ENCODE data around the gene ABLIM3.

Gene ABLIM3

DNA sequence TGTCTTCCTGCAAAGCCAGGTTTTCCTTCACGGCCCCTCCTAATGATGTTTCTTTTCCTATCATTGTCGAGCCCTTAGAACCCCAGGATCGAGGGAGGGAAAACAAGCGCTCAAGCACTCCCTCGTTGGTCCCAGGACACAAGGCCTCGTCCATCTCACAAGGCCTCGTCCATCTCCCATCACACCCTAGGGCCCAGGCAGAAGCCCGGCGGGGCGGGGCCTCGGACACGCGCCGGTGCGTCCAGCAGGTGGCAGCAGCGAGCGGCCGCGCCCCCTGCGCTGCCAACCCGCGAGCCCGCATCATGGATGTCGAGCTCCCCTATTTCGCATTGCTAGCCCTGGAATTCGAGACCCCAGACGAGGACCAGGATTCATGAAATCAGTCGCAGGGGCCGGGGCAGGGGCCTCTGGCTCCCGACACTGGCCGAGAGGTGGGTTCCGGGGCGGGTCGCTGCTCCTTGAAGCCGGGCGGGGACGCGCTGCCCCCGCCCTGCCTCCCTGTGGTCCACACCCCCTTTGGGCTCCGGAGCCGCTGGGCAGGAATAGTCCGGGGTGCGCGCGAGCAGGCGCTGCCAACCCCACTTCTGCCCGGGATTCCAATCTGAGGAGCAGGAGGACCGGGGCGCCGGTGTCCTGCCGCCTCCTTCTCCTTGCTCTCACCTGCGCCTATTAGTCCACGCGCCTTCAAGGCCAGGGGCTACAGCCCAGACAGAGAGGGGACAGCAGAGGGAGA, at the start of gene ABLIM3:
ABLIM3 (plus strand) TSS at position 270 of the 733 bp plus-strand sequence. CDS start 603 bp downstream, outside the sequence.
- Histone ChIP-seq H3K9me3 (ENCODE audit: control insufficient read depth, low read length) (no peaks in the 10 kb centered on the region), H3K27me3 (ENCODE audit: control insufficient read depth, insufficient read depth, low read length) (peaks cover 11% of the 10 kb centered on the region), H3K36me3 (ENCODE audit: control insufficient read depth, insufficient read depth, low read length) (no peaks in the 10 kb centered on the region), H3K4me3 (ENCODE audit: low read length) (peak within 1 kb of the TSS; percentile 63), H3K4me1 (ENCODE audit: control insufficient read depth, insufficient read depth, low read length) (peaks cover 11% of the 10 kb centered on the region), H3K9ac (ENCODE audit: low read length) (peak within 1 kb of the TSS; percentile 70)

DNA sequence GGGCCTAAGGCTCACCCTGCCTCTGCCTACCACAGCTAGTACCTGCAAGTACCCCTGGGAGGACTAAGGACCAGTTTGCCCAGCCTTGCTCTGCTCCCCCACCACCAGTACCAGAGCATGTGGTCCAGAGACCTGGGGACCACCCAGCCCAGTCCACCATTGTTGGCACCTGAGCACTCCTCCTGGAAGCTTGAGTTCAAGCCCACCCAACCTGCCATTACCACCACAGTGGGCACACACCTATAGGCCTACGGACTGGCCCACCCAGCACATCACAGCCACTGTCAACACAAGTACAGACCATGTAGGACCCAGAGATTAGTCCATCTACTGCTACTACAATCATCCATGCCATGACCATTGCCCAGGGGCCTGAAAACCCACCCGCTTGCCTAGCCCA, 47.7 kb upstream of the ABLIM3 start:
- Histone ChIP-seq H3K27me3 (ENCODE audit: control insufficient read depth, insufficient read depth, low read length) (no peaks in the 10 kb centered on the region), H3K4me1 (ENCODE audit: control insufficient read depth, insufficient read depth, low read length) (no peaks in the 10 kb centered on the region), H3K9me3 (ENCODE audit: control insufficient read depth, low read length) (no peaks in the 10 kb centered on the region), H3K4me3 (ENCODE audit: low read length) (no peak overlapping the region), H3K36me3 (ENCODE audit: control insufficient read depth, insufficient read depth, low read length) (no peaks in the 10 kb centered on the region), H3K9ac (ENCODE audit: low read length) (no peak overlapping the region)

DNA sequence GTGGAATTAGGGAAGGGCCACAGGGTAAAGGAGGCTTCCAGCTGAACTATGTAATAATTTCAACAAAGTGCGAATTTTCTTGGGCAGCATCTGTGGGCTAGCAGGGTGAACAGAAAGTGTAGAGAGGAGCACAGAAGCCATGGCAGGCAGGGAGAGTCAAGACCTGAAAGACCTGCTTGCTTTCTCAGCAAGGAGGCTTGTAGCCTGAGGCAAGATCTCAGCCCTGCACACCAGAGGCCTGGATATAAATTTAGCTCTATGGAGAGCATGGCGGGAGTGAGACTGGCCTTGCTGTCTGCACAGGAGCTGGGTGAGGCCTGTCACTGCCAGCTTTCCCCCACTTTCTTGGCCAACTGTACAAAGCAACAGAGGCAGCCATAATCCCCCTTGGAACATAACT, 46.3 kb upstream of the ABLIM3 start:
- Histone ChIP-seq H3K36me3 (ENCODE audit: control insufficient read depth, insufficient read depth, low read length) (no peaks in the 10 kb centered on the region), H3K4me3 (ENCODE audit: low read length) (no peak overlapping the region), H3K9ac (ENCODE audit: low read length) (no peak overlapping the region), H3K27me3 (ENCODE audit: control insufficient read depth, insufficient read depth, low read length) (no peaks in the 10 kb centered on the region), H3K4me1 (ENCODE audit: control insufficient read depth, insufficient read depth, low read length) (no peaks in the 10 kb centered on the region), H3K9me3 (ENCODE audit: control insufficient read depth, low read length) (no peaks in the 10 kb centered on the region)

DNA sequence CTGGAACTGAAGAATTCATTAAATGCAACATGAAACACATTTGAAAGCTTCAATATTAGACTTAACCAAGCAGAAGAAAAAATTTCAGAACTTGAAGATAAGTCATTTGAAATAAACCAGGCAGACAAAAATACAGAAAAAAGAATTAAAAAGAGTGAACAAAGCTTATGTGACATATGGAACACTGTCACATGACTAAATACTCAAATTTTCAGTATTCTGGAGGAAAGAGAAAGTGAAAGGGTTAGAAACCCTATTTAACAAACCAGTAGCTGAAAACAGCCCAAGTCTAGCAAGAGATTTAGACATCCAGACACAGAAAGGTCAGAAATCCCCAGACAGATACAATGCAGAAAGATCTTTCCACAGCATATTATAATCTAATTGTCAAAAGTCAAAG, 41.4 kb upstream of the ABLIM3 start:
- no peaks in the 10 kb centered on the region for H3K27me3 ChIP-seq (ENCODE audit: control insufficient read depth, insufficient read depth, low read length)
- no peaks in the 10 kb centered on the region for H3K4me1 ChIP-seq (ENCODE audit: control insufficient read depth, insufficient read depth, low read length)
- no peak overlapping the region for H3K9ac ChIP-seq (ENCODE audit: low read length)
- no peak overlapping the region for H3K4me3 ChIP-seq (ENCODE audit: low read length)
- H3K9me3 ChIP-seq (ENCODE audit: control insufficient read depth, low read length), result no peaks in the 10 kb centered on the region
- no peaks in the 10 kb centered on the region for H3K36me3 ChIP-seq (ENCODE audit: control insufficient read depth, insufficient read depth, low read length)

DNA sequence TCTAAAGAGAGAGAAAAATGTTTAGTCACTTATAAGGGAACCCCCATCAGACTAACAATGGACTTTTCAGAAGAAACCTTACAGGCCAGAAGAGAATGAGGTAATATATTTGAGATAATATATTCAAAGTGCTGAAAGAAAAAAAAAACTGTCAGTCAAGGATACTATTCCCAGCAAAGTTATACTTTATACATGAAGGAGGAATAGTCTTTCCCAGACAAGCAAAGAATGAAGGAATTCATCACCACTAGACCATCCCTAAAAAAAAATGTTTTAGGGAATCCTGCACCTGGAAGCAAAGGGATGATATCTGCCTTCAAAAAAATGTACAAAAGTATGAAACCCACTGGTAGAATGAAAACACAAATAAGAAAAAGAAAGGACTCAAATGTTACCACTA, 41.0 kb upstream of the ABLIM3 start:
- Histone ChIP-seq H3K4me3 (ENCODE audit: low read length) (no peak overlapping the region), H3K9ac (ENCODE audit: low read length) (no peak overlapping the region), H3K9me3 (ENCODE audit: control insufficient read depth, low read length) (no peaks in the 10 kb centered on the region), H3K27me3 (ENCODE audit: control insufficient read depth, insufficient read depth, low read length) (no peaks in the 10 kb centered on the region), H3K4me1 (ENCODE audit: control insufficient read depth, insufficient read depth, low read length) (no peaks in the 10 kb centered on the region), H3K36me3 (ENCODE audit: control insufficient read depth, insufficient read depth, low read length) (no peaks in the 10 kb centered on the region)

DNA sequence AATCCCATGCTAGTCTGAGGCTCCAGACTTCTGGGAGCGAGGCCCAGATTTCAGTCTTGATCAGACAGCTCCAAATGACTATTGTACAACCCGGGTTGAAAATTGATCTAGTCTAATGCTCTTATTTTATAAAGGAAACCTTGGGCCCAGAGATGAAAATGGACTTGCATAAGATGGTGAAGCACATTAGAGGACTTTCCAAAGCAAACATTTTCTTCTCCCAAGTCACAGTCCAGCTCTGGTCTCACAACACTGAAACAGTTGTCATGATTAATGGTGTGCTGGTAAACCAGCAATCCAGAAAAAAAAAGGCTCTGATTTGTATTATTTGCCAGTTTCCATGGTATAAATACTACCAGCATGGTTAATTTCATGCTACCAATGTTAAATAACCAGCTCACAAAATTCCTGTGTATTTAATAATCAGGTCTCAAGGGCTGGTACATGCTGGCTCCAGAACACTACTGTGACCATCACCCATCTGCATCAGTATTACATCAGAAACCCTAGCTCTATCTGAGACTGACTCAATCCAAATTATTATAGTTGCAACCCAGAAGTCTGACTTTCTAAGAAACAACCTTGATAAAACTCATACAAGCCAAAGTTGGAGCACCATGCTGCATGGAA, 32.5 kb upstream of the ABLIM3 start:
- no peaks in the 10 kb centered on the region for H3K27me3 ChIP-seq (ENCODE audit: control insufficient read depth, insufficient read depth, low read length)
- no peaks in the 10 kb centered on the region for H3K4me1 ChIP-seq (ENCODE audit: control insufficient read depth, insufficient read depth, low read length)
- H3K9me3 ChIP-seq (ENCODE audit: control insufficient read depth, low read length), result no peaks in the 10 kb centered on the region
- H3K9ac ChIP-seq (ENCODE audit: low read length), result no peak overlapping the region
- no peaks in the 10 kb centered on the region for H3K36me3 ChIP-seq (ENCODE audit: control insufficient read depth, insufficient read depth, low read length)
- no peak overlapping the region for H3K4me3 ChIP-seq (ENCODE audit: low read length)

DNA sequence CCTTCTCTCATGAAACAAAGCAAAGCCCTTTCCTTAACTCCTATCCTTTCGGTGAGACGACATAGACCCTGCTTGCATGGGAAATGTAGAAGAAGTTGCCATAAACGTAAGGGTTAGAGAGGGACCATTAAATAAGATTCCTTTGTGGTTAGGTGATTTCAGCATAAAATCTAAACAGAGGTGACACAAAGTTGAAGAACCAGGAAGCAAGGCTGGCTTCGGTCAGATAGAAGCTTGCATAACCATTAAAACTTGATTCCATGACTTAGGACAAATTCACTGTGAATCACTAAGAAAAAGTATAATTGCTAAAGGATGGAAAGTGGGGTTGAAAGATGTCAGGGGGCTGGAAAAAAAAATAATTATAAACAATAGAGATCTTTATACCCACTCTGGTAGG, 30.9 kb upstream of the ABLIM3 start:
- Histone ChIP-seq H3K27me3 (ENCODE audit: control insufficient read depth, insufficient read depth, low read length) (peaks cover 1% of the 10 kb centered on the region), H3K4me3 (ENCODE audit: low read length) (no peak overlapping the region), H3K9me3 (ENCODE audit: control insufficient read depth, low read length) (no peaks in the 10 kb centered on the region), H3K4me1 (ENCODE audit: control insufficient read depth, insufficient read depth, low read length) (no peaks in the 10 kb centered on the region), H3K9ac (ENCODE audit: low read length) (no peak overlapping the region), H3K36me3 (ENCODE audit: control insufficient read depth, insufficient read depth, low read length) (no peaks in the 10 kb centered on the region)

DNA sequence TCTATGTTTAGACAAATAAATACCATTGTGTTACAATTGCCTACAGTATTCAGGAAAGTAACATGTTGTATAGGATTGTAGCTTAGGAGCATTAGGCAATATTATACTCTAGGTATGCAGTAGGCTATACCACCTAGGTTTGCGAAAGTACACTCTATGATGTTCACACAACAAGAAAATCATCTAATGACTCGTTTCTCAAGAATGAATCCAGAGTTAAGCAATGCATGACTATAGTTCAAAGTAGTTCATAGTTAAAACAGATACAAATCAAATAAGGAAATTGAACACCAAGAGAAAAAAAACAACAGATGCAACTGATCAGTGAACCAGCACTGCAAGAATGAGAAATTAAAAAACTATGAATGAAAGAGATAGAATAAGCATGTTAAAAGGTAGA, 27.6 kb upstream of the ABLIM3 start:
- H3K4me3 ChIP-seq (ENCODE audit: low read length), result no peak overlapping the region
- no peaks in the 10 kb centered on the region for H3K36me3 ChIP-seq (ENCODE audit: control insufficient read depth, insufficient read depth, low read length)
- H3K4me1 ChIP-seq (ENCODE audit: control insufficient read depth, insufficient read depth, low read length), result no peaks in the 10 kb centered on the region
- H3K9me3 ChIP-seq (ENCODE audit: control insufficient read depth, low read length), result no peaks in the 10 kb centered on the region
- H3K9ac ChIP-seq (ENCODE audit: low read length), result no peak overlapping the region
- peaks cover 5% of the 10 kb centered on the region for H3K27me3 ChIP-seq (ENCODE audit: control insufficient read depth, insufficient read depth, low read length)

DNA sequence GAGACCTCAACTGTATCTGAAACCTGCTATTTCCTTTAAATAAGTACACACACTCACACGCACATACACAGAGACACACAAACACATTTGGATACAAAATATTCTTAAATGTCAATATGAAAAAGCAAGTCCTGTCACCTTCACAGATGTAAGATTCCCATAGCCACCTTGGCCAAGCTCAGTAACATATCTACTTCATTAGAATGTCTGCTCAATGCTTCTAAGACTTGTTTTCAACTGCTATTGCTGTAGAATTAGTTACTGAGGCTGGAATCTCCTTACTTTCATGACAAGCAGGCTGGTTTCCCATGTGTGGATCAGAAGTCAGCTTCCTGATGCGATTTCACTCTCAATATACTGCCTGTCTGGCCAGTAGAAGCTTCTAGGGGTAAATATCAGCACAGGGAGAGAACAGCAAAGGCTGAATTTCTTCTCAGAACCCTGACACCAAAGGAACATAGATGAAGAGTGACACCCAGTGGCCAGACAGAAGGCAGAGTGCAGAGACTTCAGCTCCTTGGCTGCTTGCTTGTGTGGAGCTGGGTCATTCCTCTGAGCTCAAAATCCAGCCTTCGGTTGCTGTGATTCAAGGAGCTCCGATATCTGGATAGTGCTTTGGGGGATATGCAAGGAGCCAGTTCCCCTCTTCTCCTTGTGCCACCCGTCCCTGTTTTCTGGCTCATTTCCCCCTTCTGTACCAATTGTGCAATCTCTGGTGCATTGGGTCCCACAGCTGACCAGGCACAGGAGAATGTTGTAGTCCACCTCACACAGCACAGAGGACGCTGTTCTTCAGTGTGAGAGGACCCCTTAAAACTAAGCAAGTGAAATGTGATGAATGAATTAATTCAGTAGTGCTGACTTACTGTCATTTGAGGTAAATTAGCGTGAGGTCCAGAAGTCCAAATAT, 26.6 kb upstream of the ABLIM3 start:
- Histone ChIP-seq H3K36me3 (ENCODE audit: control insufficient read depth, insufficient read depth, low read length) (no peaks in the 10 kb centered on the region), H3K4me1 (ENCODE audit: control insufficient read depth, insufficient read depth, low read length) (no peaks in the 10 kb centered on the region), H3K27me3 (ENCODE audit: control insufficient read depth, insufficient read depth, low read length) (peaks cover 5% of the 10 kb centered on the region), H3K9ac (ENCODE audit: low read length) (peak overlapping the region; percentile 29), H3K4me3 (ENCODE audit: low read length) (no peak overlapping the region), H3K9me3 (ENCODE audit: control insufficient read depth, low read length) (no peaks in the 10 kb centered on the region)

DNA sequence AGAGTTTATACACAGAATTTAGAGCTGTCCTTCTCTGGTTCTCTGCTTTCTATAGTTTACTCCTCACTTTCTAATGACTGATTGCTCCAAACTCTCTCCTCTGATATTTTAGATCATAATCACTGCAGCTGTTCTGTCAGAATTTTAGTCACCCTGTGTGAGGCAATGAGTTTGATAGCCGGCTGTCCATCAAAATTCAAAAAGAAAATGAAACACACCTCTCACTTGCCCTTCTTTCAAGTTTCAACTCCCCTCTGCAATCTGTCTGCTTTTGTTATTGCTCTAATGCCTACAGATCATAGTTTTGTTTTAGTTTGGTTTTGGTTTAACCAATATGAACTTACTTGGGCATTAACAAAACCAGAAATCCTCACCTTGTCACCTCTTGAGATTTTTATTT, 23.3 kb upstream of the ABLIM3 start:
- Histone ChIP-seq H3K9ac (ENCODE audit: low read length) (no peak overlapping the region), H3K27me3 (ENCODE audit: control insufficient read depth, insufficient read depth, low read length) (peaks cover 5% of the 10 kb centered on the region), H3K9me3 (ENCODE audit: control insufficient read depth, low read length) (no peaks in the 10 kb centered on the region), H3K4me3 (ENCODE audit: low read length) (no peak overlapping the region), H3K36me3 (ENCODE audit: control insufficient read depth, insufficient read depth, low read length) (no peaks in the 10 kb centered on the region), H3K4me1 (ENCODE audit: control insufficient read depth, insufficient read depth, low read length) (no peaks in the 10 kb centered on the region)

DNA sequence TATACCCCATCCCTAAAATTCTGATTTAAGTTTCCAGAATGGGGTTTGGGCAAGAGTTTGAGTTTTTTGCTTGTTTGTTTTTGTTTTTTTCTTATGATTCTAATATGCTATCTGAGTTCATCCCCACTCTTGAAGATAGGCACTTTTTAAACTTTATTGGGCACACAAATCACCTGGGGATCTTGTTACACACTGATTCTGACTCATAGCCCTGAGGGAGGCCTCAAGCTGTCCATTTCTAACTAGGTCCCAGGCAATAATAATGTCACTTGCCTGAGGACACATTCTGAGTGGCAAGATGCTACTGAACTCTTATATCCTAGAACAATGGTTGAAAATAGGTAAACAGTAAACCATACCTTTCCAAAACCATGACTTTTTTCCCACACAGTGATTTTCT, 22.8 kb upstream of the ABLIM3 start:
- no peak overlapping the region for H3K9ac ChIP-seq (ENCODE audit: low read length)
- no peaks in the 10 kb centered on the region for H3K9me3 ChIP-seq (ENCODE audit: control insufficient read depth, low read length)
- peaks cover 5% of the 10 kb centered on the region for H3K27me3 ChIP-seq (ENCODE audit: control insufficient read depth, insufficient read depth, low read length)
- no peaks in the 10 kb centered on the region for H3K4me1 ChIP-seq (ENCODE audit: control insufficient read depth, insufficient read depth, low read length)
- H3K4me3 ChIP-seq (ENCODE audit: low read length), result no peak overlapping the region
- H3K36me3 ChIP-seq (ENCODE audit: control insufficient read depth, insufficient read depth, low read length), result no peaks in the 10 kb centered on the region

DNA sequence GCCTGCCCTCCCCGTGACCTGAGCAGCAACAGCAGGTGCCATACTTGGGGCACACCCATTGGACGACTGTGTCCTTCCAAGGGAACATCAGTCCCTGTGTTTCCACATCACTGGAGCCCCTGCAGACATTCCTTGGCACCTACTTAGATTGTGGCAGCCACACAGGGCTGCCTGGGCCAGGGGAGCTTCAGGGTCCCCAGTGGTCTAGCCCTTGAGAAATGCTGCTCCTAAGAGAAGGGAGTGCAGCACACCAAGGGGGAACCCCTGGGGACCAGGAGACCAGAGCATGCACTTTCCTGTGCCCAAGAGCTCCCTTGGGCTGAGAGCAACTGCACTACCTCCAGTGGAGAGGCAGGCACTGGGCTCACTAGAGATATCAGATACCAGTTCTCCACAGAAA, 20.1 kb upstream of the ABLIM3 start:
- H3K27me3 ChIP-seq (ENCODE audit: control insufficient read depth, insufficient read depth, low read length), result no peaks in the 10 kb centered on the region
- H3K36me3 ChIP-seq (ENCODE audit: control insufficient read depth, insufficient read depth, low read length), result no peaks in the 10 kb centered on the region
- H3K9ac ChIP-seq (ENCODE audit: low read length), result no peak overlapping the region
- H3K4me1 ChIP-seq (ENCODE audit: control insufficient read depth, insufficient read depth, low read length), result no peaks in the 10 kb centered on the region
- H3K4me3 ChIP-seq (ENCODE audit: low read length), result no peak overlapping the region
- H3K9me3 ChIP-seq (ENCODE audit: control insufficient read depth, low read length), result no peaks in the 10 kb centered on the region
